Mesendoderm (in vitro differentiated cells): ENCODE results near the gene NOTUM.

Source experiments
- DNase-seq: peaks from one replicate; pipeline ENCODE4 v3.0.0; 2013
- H2AK5ac ChIP-seq: 2 replicates; pipeline ENCODE4 v1.6.1; 2013; ENCODE audit warnings: low read length, inconsistent platforms
- H2BK120ac ChIP-seq: 2 replicates; pipeline ENCODE4 v1.6.1; 2013; ENCODE audit warnings: low read depth, mild to moderate bottlenecking, low read length, moderate library complexity, mixed read lengths
- H2BK15ac ChIP-seq: replicated peaks from 2 replicates; pipeline ENCODE4 v1.6.1; 2013; ENCODE audit warnings: low read depth, mild to moderate bottlenecking, moderate library complexity
- H2BK5ac ChIP-seq: 2 replicates; pipeline ENCODE4 v1.6.1; 2013; ENCODE audit warnings: low read length, inconsistent platforms
- H3K18ac ChIP-seq: 2 replicates; pipeline ENCODE4 v1.6.1; 2013; ENCODE audit warnings: mild to moderate bottlenecking, low read length, mixed read lengths
- H3K23ac ChIP-seq: one replicate; pipeline ENCODE4 v1.6.1; 2013; ENCODE audit warnings: low read length
- H3K27ac ChIP-seq: 2 replicates; pipeline ENCODE4 v1.5.1; 2013; ENCODE audit warnings: low read depth, mild to moderate bottlenecking, inconsistent platforms, low read length, moderate library complexity
- H3K27me3 ChIP-seq: 2 replicates; pipeline ENCODE4 v1.6.1; 2013; ENCODE audit warnings: low read length, control low read depth, mild to moderate bottlenecking, inconsistent platforms; ENCODE audit not compliant: insufficient read depth, poor library complexity
- H3K36me3 ChIP-seq: 2 replicates; pipeline ENCODE4 v1.6.1; 2013; ENCODE audit warnings: low read length, inconsistent platforms; ENCODE audit not compliant: control insufficient read depth, insufficient read depth
- H3K4ac ChIP-seq: one replicate; pipeline ENCODE4 v1.6.1; 2013; ENCODE audit warnings: low read depth, mild to moderate bottlenecking, low read length, moderate library complexity
- H3K4me1 ChIP-seq: 2 replicates; pipeline ENCODE4 v1.6.1; 2013; ENCODE audit warnings: low read depth, low read length, inconsistent platforms; ENCODE audit not compliant: control insufficient read depth
- H3K4me2 ChIP-seq: 2 replicates; pipeline ENCODE4 v1.6.1; 2013; ENCODE audit warnings: low read length
- H3K4me3 ChIP-seq: 2 replicates; pipeline ENCODE4 v1.5.1; 2013; ENCODE audit warnings: mild to moderate bottlenecking, low read length
- H3K56ac ChIP-seq: one replicate; pipeline ENCODE4 v1.6.1; 2013; ENCODE audit warnings: low read length
- H3K79me1 ChIP-seq: 2 replicates; pipeline ENCODE4 v1.6.1; 2013; ENCODE audit warnings: low read length, inconsistent platforms
- H3K79me2 ChIP-seq: 2 replicates; pipeline ENCODE4 v1.6.1; 2013; ENCODE audit warnings: mild to moderate bottlenecking, low read length; ENCODE audit not compliant: control insufficient read depth, insufficient read depth
- H3K9ac ChIP-seq: 2 replicates; pipeline ENCODE4 v1.6.1; 2013; ENCODE audit warnings: low read length, inconsistent platforms
- H4K5ac ChIP-seq: one replicate; pipeline ENCODE4 v1.6.1; 2013; ENCODE audit warnings: low read length
- H4K8ac ChIP-seq: one replicate; pipeline ENCODE4 v1.6.1; 2013; ENCODE audit warnings: low read depth, mild to moderate bottlenecking, control low read depth, low read length, moderate library complexity
- WGBS: extraction: QIAGEN DNeasy Blood & Tissue Kit; methylation state at CpG from one replicate; pipeline ENCODE4 v1.1.7; 2013; ENCODE audit warnings: low lambda C conversion rate, missing lambda C conversion rate; ENCODE audit not compliant: insufficient coverage; ENCODE audit errors: extremely low coverage; 5-methylcytosine and 5-hydroxymethylcytosine counted together

NOTUM gene

GRCh38 chr17:81944858-81945257 lies 16.1 kb downstream of the NOTUM start:
- Histone ChIP-seq H2AK5ac (no peak overlapping the region), H3K4me2 (no peak overlapping the region), H4K5ac (no peak overlapping the region), H3K79me1 (no peaks in the 10 kb centered on the region), H2BK15ac (no peak overlapping the region), H3K27me3 (no peaks in the 10 kb centered on the region), H4K8ac (no peak overlapping the region), H3K36me3 (no peaks in the 10 kb centered on the region), H3K18ac (no peak overlapping the region), H3K79me2 (no peaks in the 10 kb centered on the region), H3K27ac (no peak overlapping the region), H2BK5ac (no peak overlapping the region), H3K4me1 (no peaks in the 10 kb centered on the region), H3K23ac (no peak overlapping the region), H3K9ac (no peak overlapping the region), H3K4me3 (no peak overlapping the region), H2BK120ac (no peak overlapping the region), H3K56ac (no peak overlapping the region), H3K4ac (no peak overlapping the region)
- no peak for DNase-seq
- WGBS = no CpG with 5 or more reads among the region's 9 CpGs

- H3K27me3 ChIP-seq = no peaks in the 10 kb centered on the region
- H3K27ac ChIP-seq = no peak overlapping the region
- no CpG with 5 or more reads among the region's 12 CpGs for WGBS
- no peak overlapping the region for H3K4ac ChIP-seq
- H3K4me2 ChIP-seq = no peak overlapping the region
- no peak overlapping the region for H2BK5ac ChIP-seq
- no peaks in the 10 kb centered on the region for H3K79me1 ChIP-seq
- no peak overlapping the region for H2BK15ac ChIP-seq
- H3K18ac ChIP-seq = no peak overlapping the region
- no peak for DNase-seq
- H3K4me1 ChIP-seq = no peaks in the 10 kb centered on the region
- H3K36me3 ChIP-seq = no peaks in the 10 kb centered on the region
- no peak overlapping the region for H2BK120ac ChIP-seq
- H3K23ac ChIP-seq = no peak overlapping the region
- H3K56ac ChIP-seq = no peak overlapping the region
- no peak overlapping the region for H2AK5ac ChIP-seq
- no peaks in the 10 kb centered on the region for H3K79me2 ChIP-seq
- no peak overlapping the region for H3K9ac ChIP-seq
- H4K8ac ChIP-seq = no peak overlapping the region
- no peak overlapping the region for H3K4me3 ChIP-seq
- no peak overlapping the region for H4K5ac ChIP-seq
Measured at GRCh38 chr17:81942167-81942553, 18.8 kb downstream of the NOTUM start.

GRCh38 chr17:81941484-81942166 lies 19.4 kb downstream of the NOTUM start:
- no peak for DNase-seq
- H3K4ac ChIP-seq = no peak overlapping the region

GRCh38 chr17:81940538-81941483 lies 20.2 kb downstream of the NOTUM start:
- no CpG with 5 or more reads among the region's 56 CpGs for WGBS
- Histone ChIP-seq H3K56ac (no peak overlapping the region), H3K9ac (no peak overlapping the region), H4K8ac (no peak overlapping the region), H3K4ac (no peak overlapping the region), H3K79me2 (peaks cover 5% of the 10 kb centered on the region), H3K18ac (no peak overlapping the region), H3K27me3 (no peaks in the 10 kb centered on the region), H4K5ac (no peak overlapping the region), H3K4me2 (no peak overlapping the region), H3K4me3 (no peak overlapping the region), H3K4me1 (no peaks in the 10 kb centered on the region), H2AK5ac (no peak overlapping the region), H2BK15ac (no peak overlapping the region), H3K36me3 (no peaks in the 10 kb centered on the region), H3K23ac (no peak overlapping the region), H3K27ac (no peak overlapping the region), H2BK5ac (no peak overlapping the region), H3K79me1 (peaks cover 5% of the 10 kb centered on the region), H2BK120ac (no peak overlapping the region)
- DNase-seq = no peak

More at GRCh38 chr17:81941484-81942166, 19.4 kb downstream of the NOTUM start:
- H3K27me3 ChIP-seq = no peaks in the 10 kb centered on the region
- no peak overlapping the region for H3K18ac ChIP-seq
- no peaks in the 10 kb centered on the region for H3K36me3 ChIP-seq
- H3K4me3 ChIP-seq = no peak overlapping the region
- peaks cover under 1% of the 10 kb centered on the region for H3K79me1 ChIP-seq
- no peak overlapping the region for H2BK15ac ChIP-seq
- no peak overlapping the region for H3K23ac ChIP-seq
- no peak overlapping the region for H2BK120ac ChIP-seq
- no peak overlapping the region for H2AK5ac ChIP-seq
- no peak overlapping the region for H3K9ac ChIP-seq
- no peak overlapping the region for H2BK5ac ChIP-seq
- no peak overlapping the region for H3K27ac ChIP-seq
- no peak overlapping the region for H4K5ac ChIP-seq
- H4K8ac ChIP-seq = no peak overlapping the region
- no peak overlapping the region for H3K4me2 ChIP-seq
- no peaks in the 10 kb centered on the region for H3K4me1 ChIP-seq
- H3K79me2 ChIP-seq = peaks cover under 1% of the 10 kb centered on the region
- no peak overlapping the region for H3K56ac ChIP-seq
- no CpG with 5 or more reads among the region's 30 CpGs for WGBS

DNA sequence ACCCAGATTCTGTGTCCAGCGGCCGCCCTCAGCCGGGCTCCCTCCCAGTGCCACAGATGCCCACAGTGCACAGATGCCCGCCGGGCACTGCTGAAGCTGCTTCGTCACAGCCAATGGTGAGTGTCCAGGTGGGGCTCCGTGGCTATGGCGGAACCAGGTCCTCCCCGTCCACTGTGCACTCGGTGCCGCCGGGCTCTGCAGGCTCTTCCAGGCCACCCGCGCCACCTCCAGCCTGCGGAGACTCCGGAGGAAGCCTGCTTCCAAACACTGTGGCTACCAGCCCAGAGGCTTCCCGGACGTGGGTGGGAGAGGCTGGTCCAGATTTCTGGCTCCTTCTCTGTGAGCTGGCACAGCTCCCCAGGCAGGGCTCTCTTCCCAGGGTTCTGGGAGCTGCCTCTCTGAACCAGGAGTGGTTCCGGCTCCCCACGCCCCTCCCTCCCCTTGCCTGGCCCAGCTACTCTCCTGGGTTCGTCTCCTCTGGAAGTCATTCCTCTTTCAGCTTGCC lies 21.1 kb downstream of the NOTUM start:
- no peak overlapping the region for H3K4ac ChIP-seq
- H4K8ac ChIP-seq = no peak overlapping the region
- no peak for DNase-seq
- no peak overlapping the region for H2AK5ac ChIP-seq
- no peaks in the 10 kb centered on the region for H3K4me1 ChIP-seq
- no peak overlapping the region for H2BK15ac ChIP-seq
- no peak overlapping the region for H3K4me2 ChIP-seq
- H3K56ac ChIP-seq = no peak overlapping the region
- WGBS = no CpG with 5 or more reads among the region's 21 CpGs
- H3K79me2 ChIP-seq = peaks cover 8% of the 10 kb centered on the region
- no peak overlapping the region for H3K9ac ChIP-seq
- no peak overlapping the region for H2BK120ac ChIP-seq
- no peak overlapping the region for H3K27ac ChIP-seq
- no peak overlapping the region for H2BK5ac ChIP-seq
- no peak overlapping the region for H4K5ac ChIP-seq
- no peak overlapping the region for H3K18ac ChIP-seq
- H3K27me3 ChIP-seq = no peaks in the 10 kb centered on the region
- H3K4me3 ChIP-seq = no peak overlapping the region
- no peak overlapping the region for H3K23ac ChIP-seq
- peaks cover 8% of the 10 kb centered on the region for H3K79me1 ChIP-seq
- H3K36me3 ChIP-seq = no peaks in the 10 kb centered on the region
